Measurements from ENCODE around the gene MGLL.

The MGLL gene

DNA sequence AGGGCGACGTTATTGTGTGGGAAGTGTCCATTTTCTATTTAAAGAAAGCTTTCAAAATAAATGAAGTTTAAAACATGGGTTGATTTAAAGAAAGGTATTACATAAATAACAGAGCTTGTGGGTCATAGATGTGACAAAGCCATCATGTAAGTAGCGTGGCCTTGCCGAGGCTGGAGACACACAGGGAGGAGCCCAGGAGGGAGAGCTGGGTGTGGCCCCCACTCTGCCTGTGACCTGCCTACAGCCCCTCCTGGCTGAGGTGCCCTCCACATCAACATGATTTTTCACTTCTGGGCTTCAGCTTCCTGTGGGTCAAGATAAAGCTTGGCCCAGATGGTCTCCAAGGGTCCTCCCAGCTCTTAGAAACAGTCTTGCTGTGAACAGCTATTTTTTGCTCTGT is 12.5 kb upstream of the MGLL start:
- DNase-seq, result no peak

- no peak for DNase-seq
Observed at GRCh38 chr3:127833281-127834032, 11.1 kb upstream of the MGLL start.

GRCh38 chr3:127831723-127832172 is 9.4 kb upstream of the MGLL start:
- DNase-seq, result no peak

GRCh38 chr3:127829537-127829936 is 7.2 kb upstream of the MGLL start:
- DNase-seq, result no peak

GRCh38 chr3:127827808-127828207 is 5.5 kb upstream of the MGLL start:
- DNase-seq, result no peak

DNA sequence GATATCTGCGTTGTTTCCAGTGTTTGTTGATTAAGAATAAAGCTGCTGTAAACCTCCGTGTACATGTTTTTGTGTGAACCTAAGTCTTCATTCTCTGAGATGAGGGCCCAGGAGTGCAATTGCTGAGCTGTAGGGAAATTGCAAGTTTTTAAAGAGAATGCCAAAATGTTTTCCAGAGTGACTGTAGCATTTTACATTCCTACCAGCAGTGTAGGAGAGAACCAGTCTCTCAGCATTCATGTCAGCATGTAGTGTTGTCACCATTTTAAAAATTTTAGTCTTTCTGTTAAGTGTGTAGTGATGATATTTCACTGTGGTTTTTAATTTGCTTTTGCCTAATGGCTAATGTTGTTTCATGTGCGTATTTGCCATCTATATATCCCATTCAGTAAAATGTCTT is 3.4 kb upstream of the MGLL start:
- peak in 1 of 2 experiments; percentile 12 for DNase-seq

DNA sequence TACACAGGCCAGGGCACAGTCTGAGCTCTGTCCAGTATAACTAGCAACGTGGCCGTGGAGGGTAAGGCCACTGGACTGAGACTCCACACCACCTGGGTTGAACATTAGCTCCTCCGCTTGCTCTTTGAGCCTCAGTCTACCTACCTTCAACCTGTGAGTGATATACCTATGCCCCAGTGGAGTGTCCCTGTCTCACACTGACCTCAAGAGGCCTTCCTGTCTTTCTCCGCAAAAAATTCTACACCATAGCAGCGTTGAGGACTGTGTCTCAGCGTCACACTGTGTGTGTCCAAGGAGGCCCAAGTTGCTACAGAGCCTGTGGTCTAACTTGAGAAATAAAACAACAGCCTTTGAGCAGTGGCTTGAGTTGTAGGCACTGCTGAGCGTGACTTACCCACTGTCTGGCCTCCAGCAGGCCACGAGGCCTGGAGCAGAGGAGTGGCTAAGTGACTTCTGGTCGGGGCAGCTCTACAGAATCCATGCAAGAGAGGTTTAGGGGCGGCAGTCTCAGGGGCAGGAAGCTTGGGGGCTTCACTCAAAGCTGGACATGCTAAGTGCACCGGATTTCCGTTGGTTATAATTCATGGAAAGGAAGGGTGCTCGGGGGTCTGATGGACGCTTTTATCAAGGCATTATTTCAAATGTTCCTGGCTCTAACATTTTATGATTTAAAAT is 2.0 kb upstream of the MGLL start:
- DNase-seq, result no peak

- no peak for DNase-seq
Observed at GRCh38 chr3:127823426-127823857, 1.1 kb upstream of the MGLL start.

GRCh38 chr3:127822682-127823425 is 539 bp upstream of the MGLL start:
- DNase-seq, result no peak

GRCh38 chr3:127821394-127821793 is 921 bp downstream of the MGLL start:
- DNase-seq, result no peak

DNA sequence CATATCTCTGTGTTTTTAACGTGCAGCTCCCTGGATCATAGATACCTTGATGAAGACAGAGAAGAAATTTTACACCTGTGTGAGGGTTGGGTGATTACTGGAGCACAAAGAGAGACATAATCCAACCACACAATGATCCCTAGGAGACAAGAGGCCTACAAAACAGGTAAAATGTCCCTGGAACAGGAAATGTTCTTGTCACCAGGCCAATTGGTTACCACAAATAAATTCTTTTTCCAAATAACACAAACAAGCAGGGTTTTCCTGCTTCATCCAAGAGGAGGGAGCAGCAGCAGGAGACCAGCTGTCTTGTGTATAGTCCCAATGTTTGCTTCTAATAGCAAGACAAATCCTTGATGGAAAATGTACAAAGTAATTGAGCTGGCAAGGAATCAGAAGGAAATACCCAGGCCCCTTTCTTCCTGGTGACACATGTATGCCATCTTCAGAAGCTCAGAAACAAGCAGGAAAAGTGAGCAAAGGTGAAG is 1.4 kb downstream of the MGLL start:
- DNase-seq, result no peak

- DNase-seq, result no peak
Observed at GRCh38 chr3:127820221-127820825, 2.0 kb downstream of the MGLL start.

DNA sequence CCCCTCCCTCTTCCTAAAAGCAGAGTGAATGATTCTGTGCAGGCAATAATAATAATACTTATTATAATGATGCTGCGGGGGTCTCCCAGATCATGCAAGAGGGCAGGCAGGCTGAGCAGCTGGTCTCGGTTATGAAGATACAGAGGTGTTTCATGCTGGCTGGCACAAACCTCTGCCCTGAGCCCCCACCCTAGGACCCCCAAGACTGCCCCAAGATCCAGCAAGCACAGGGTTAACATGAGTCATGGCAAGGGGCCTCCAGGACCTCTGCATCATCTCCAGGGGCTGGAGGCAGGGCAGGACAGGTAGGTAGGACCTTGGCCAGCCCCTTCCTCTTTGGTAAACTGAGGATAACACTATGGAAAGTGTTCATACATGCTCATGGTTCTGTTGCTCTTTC is 2.7 kb downstream of the MGLL start:
- no peak for DNase-seq

GRCh38 chr3:127819086-127819485 is 3.2 kb downstream of the MGLL start:
- no peak for DNase-seq

DNA sequence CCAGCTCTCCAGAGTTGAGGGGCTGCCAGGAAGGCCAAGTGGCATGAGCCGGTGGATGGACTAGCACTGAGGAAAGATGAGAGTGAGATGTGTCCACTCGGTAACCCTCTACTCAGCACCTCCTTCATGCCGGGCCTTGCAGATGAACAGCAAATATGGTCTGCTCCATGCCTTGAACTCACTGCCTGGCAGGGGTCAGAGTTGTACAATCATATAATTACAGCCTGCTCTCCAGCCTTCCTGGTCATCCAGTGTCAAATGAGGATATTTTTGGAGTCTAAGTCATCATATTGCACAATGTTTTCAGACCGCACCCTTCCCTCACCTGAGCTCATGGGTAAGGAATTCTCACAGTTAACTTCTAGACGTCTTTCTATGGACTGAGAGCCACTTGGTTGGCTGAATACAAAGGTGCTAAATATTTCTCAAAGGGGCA is 4.9 kb downstream of the MGLL start:
- peak; percentile 75 to 80 for DNase-seq

DNA sequence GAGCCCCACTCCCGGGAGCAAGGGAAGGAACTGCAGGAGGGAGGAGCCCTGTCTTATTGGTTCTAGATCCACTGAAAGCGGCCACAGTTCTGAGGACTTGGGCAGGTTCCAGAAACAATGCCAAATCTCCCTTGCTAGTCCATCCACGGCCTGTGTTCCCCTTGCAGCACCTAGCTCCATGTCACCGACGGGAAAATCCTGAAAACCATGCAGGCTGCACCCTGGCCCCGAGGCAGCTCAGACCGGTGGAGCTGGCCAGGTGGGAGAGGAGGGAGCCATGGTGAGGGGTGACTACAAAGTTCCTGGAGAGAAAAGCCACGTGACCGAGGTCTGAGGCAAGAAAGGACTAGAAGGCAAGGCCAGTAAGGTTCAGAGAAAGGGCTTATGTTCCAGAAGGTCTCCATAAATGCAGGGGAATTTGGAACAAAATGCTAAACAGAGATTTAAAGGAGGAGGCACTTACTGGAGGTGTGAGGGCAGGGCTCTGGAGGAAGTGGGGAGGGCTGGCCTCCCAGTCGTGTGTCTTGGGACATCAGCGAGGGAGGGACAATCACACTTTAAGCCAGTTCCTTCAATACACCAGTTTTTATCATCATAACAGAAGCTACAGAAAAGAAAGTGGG is 5.4 kb downstream of the MGLL start:
- DNase-seq, result no peak

DNA sequence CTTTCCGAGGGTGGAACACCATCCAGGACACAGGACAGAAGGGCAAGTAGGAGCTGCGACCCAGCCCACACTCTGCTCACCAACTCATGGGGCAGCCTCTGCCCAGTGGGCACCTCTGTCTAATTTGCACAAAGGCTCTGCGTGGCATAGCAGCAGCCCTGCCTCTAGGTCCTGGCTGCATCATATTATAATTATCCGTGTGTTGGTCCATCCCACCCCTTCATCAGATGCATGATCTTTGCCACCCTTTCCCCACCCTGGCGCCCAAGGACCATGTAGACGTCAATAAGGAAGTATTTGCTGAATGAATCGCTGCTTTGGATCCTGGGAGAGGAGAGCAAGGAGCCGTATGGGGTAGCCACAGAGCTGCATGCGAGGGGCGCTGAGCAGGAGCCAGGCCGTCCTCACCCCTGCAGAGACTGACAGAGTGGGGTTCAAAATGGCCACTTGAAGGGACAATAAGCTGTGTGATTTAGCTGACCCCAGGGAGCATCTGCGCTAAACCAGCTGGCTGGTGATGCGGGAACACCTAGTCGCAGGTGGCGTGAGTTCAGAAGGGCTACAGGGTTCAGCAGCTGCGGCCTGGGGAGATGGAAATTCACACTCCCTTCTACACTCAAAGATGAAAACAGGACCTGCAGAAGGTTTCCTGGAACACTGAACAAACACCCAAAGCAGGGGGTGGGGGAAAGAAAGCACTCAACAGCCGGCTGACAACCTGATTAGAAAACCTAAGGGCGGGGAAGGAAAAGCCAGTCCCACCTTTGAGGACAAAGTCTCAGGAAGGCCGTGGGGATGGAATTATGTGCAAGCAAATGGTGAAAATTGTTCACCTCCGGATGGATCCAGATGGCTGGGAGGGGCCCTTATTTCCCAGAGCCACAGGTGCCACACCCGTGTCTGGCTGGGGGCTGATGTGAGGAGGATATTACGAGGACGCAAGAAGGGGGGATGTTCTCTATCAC is 6.4 kb downstream of the MGLL start:
- DNase-seq, result no peak

DNA sequence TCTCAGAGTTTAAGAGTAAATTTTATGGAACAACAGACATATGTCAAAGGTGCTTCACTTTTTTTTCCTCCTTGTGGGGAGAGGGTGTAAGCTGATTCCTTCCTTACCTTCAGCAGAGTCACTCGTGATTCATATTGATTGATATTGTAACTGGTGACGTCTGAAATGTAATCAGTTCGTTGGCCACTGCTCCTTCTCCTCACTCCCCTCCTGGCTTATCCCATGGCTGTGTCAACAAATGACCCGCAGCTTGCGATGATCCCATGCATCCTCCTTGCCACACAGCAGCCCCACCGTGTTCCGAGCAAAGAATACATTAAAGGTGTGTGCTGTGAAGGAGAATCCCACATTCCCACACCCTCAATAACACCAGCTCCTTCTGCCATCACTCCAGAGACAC is 7.3 kb downstream of the MGLL start:
- no peak for DNase-seq

DNA sequence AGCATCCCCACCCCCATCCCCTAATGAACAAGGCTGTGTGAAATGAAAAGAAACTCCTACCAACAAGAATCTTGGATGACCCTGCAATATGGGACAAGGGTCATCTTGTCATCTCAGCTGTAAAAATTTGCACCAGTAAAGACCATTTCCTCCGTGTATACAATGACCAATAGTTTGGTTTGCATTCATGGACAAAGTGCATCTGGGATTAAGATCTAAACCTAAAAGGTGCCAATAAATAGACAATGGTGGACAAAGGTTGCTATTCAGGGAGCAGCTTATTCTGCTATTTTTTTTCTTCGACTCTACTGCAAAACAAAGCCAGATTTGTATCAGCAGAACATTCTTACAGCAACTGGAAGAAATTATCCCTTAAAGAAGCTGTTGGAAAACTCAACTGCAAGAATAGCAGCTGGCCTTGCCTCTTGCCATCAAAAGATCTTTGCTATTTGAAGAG is 8.0 kb downstream of the MGLL start:
- no peak for DNase-seq

DNA sequence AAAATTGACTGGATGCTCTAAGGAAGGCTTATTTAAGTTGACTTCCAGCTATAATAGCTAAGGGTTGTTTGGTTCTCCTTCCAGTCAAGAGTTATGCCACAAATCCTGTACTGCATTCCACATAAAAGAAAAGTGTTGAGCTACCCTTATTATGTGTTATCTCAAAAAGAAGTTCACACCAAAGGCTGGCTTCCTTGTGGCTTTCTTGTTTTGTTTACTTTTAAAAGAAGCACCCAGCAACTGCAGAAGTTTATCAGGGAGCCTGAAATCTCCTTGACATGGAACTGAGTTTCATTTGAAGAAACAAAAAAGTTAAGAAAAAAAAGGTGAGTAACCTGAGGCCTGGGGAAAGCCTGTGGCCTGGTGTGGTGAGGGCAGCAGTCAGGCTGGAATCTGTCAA is 10.2 kb downstream of the MGLL start:
- DNase-seq, result no peak

DNA sequence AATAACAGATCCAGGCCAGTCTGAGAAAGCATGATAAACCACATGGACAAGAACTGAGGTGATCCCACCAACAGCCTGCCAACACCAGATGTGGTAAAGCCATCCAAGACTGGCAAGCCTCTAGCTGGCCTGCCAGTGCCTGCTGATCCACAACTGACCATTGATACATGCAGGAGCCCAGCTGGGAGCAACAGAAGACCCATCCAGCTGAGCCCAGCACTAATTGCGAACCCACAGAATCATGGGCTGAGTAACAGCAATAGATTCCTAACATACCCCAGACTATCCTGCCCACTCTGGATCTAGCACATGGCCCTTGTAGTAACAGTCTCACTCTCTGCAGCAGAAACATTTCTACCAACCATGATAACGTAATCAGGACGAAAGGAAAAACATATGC is 10.6 kb downstream of the MGLL start:
- DNase-seq, result no peak
